DOHH2 (cell line): ENCODE results near the gene ADGRL3.

Experiments
- H3F3A ChIP-seq: fragments of 200-600 bp; sonication (generic), shearing (Covaris generic); 2 replicates; pipeline ENCODE4 v1.6.0; 2016; ENCODE audit warnings: antibody characterized with exemption, mild to moderate bottlenecking; ENCODE audit not compliant: control insufficient read depth, insufficient read depth
- H3K27ac ChIP-seq: fragments of 200-600 bp; sonication (generic); 2 replicates; pipeline ENCODE4 v1.5.1; 2014; ENCODE audit warnings: low read depth, mild to moderate bottlenecking, low read length, moderate library complexity
- H3K27me3 ChIP-seq: fragments of 200-600 bp; sonication (generic); 2 replicates; pipeline ENCODE4 v1.6.1; 2014; ENCODE audit warnings: mild to moderate bottlenecking, low read length, mixed read lengths; ENCODE audit not compliant: control insufficient read depth
- H3K36me3 ChIP-seq: fragments of 200-600 bp; sonication (generic); 2 replicates; pipeline ENCODE4 v1.6.1; 2014; ENCODE audit warnings: mild to moderate bottlenecking, low read length, moderate library complexity, mixed read lengths; ENCODE audit not compliant: control insufficient read depth
- H3K4me1 ChIP-seq: fragments of 200-600 bp; sonication (generic); 2 replicates; pipeline ENCODE4 v1.6.1; 2014; ENCODE audit warnings: mild to moderate bottlenecking, low read length, mixed read lengths; ENCODE audit not compliant: control insufficient read depth
- H3K4me2 ChIP-seq: fragments of 200-600 bp; sonication (generic); 2 replicates; pipeline ENCODE4 v1.6.0; 2014; ENCODE audit warnings: mild to moderate bottlenecking, low read length, moderate library complexity
- H3K4me3 ChIP-seq: fragments of 200-600 bp; sonication (generic); 2 replicates; pipeline ENCODE4 v1.5.1; 2014; ENCODE audit warnings: mild to moderate bottlenecking, low read length, mixed read lengths
- H3K79me2 ChIP-seq: fragments of 200-600 bp; sonication (generic); 2 replicates; pipeline ENCODE4 v1.6.1; 2014; ENCODE audit warnings: mild to moderate bottlenecking, low read length, mixed read lengths; ENCODE audit not compliant: control insufficient read depth
- H3K9me2 ChIP-seq: fragments of 200-600 bp; sonication (generic); replicated peaks from 2 replicates; pipeline ENCODE4 v1.6.1; 2014; ENCODE audit warnings: mild to moderate bottlenecking, low read length, mixed read lengths; ENCODE audit not compliant: control insufficient read depth
- H3K9me3 ChIP-seq: fragments of 200-600 bp; sonication (generic); 2 replicates; pipeline ENCODE4 v1.6.1; 2014; ENCODE audit warnings: antibody characterized with exemption, low read length, mixed read lengths; ENCODE audit not compliant: control insufficient read depth, insufficient read depth
- H4K20me1 ChIP-seq: fragments of 200-600 bp; sonication (generic); 2 replicates; pipeline ENCODE4 v1.6.0; 2014; ENCODE audit warnings: low read depth, mild to moderate bottlenecking, antibody characterized with exemption, low read length, moderate library complexity; ENCODE audit not compliant: control insufficient read depth, insufficient read depth
- CTCF ChIP-seq: fragments of 200-600 bp; sonication (generic); IDR thresholded peaks from one replicate; pipeline ENCODE4 v1.5.1; 2014; ENCODE audit warnings: antibody characterized with exemption, mild to moderate bottlenecking, low read depth, low read length; ENCODE audit not compliant: poor library complexity, severe bottlenecking
- EZH2phosphoT487 ChIP-seq: fragments of 200-600 bp; sonication (generic); IDR thresholded peaks from 2 replicates; pipeline ENCODE4 v1.6.1; 2017; ENCODE audit warnings: borderline replicate concordance, mild to moderate bottlenecking, antibody characterized with exemption, low read length, moderate library complexity, mixed read lengths

Gene ADGRL3

GRCh38 chr4:61308033-61308432 is 107.9 kb downstream of the ADGRL3 start:
- H3K9me3 ChIP-seq = no peaks in the 10 kb centered on the region
- no peaks in the 10 kb centered on the region for H3F3A ChIP-seq
- no peak overlapping the region for H3K4me2 ChIP-seq
- no peaks in the 10 kb centered on the region for H3K27me3 ChIP-seq
- no peaks in the 10 kb centered on the region for H4K20me1 ChIP-seq
- no peaks in the 10 kb centered on the region for H3K9me2 ChIP-seq
- TF ChIP-seq CTCF (no peak), EZH2phosphoT487 (no peak)
- H3K36me3 ChIP-seq = no peaks in the 10 kb centered on the region
- H3K79me2 ChIP-seq = no peaks in the 10 kb centered on the region
- no peak overlapping the region for H3K4me3 ChIP-seq
- no peaks in the 10 kb centered on the region for H3K4me1 ChIP-seq
- no peak overlapping the region for H3K27ac ChIP-seq

GRCh38 chr4:61309616-61310015 is 109.5 kb downstream of the ADGRL3 start:
- TF ChIP-seq EZH2phosphoT487 = no peak
- TF ChIP-seq CTCF = no peak
- Histone ChIP-seq H3K4me2 (no peak overlapping the region), H3K36me3 (no peaks in the 10 kb centered on the region)

GRCh38 chr4:61312526-61312925 is 112.4 kb downstream of the ADGRL3 start:
- Histone ChIP-seq H3K9me2 (no peaks in the 10 kb centered on the region), H3K4me2 (no peak overlapping the region), H3K79me2 (no peaks in the 10 kb centered on the region), H3K4me1 (no peaks in the 10 kb centered on the region), H3K36me3 (no peaks in the 10 kb centered on the region), H3K9me3 (no peaks in the 10 kb centered on the region), H3K27ac (no peak overlapping the region), H4K20me1 (no peaks in the 10 kb centered on the region), H3K27me3 (no peaks in the 10 kb centered on the region), H3K4me3 (no peak overlapping the region), H3F3A (no peaks in the 10 kb centered on the region)
- TF ChIP-seq CTCF (no peak), EZH2phosphoT487 (no peak)

More at GRCh38 chr4:61309616-61310015, 109.5 kb downstream of the ADGRL3 start:
- H3K4me3 ChIP-seq = no peak overlapping the region
- no peaks in the 10 kb centered on the region for H4K20me1 ChIP-seq
- H3K27ac ChIP-seq = no peak overlapping the region
- H3K9me2 ChIP-seq = no peaks in the 10 kb centered on the region
- no peaks in the 10 kb centered on the region for H3F3A ChIP-seq
- no peaks in the 10 kb centered on the region for H3K9me3 ChIP-seq
- H3K79me2 ChIP-seq = no peaks in the 10 kb centered on the region
- H3K4me1 ChIP-seq = no peaks in the 10 kb centered on the region
- no peaks in the 10 kb centered on the region for H3K27me3 ChIP-seq

GRCh38 chr4:61318431-61318830 is 118.3 kb downstream of the ADGRL3 start:
- Histone ChIP-seq H3K9me3 (no peaks in the 10 kb centered on the region), H4K20me1 (no peaks in the 10 kb centered on the region), H3K36me3 (no peaks in the 10 kb centered on the region), H3K9me2 (no peaks in the 10 kb centered on the region), H3K79me2 (no peaks in the 10 kb centered on the region), H3K27me3 (no peaks in the 10 kb centered on the region), H3K4me2 (no peak overlapping the region), H3K27ac (no peak overlapping the region), H3K4me3 (no peak overlapping the region), H3K4me1 (no peaks in the 10 kb centered on the region), H3F3A (no peaks in the 10 kb centered on the region)
- TF ChIP-seq CTCF (no peak), EZH2phosphoT487 (no peak)
